GM21367 (cell line): ENCODE measurements around the gene NAT16.
A peak's percentile ranks its signal among the peaks of the same experiment; 100 is the strongest.
"Not testable (repeated sequence)": the region's sequence is repeated elsewhere in the genome, so short reads cannot be mapped to it uniquely, and the experiment has no call there.

Source experiments
- ATAC-seq: cut with Tn5 transposase; IDR thresholded peaks from one replicate; pipeline ENCODE4 v1.9.1; 2021; ENCODE audit not compliant: unreplicated experiment

NAT16 gene

GRCh38 chr7:101180130-101180755, at the start of gene NAT16:
Gene NAT16 (minus strand): TSS chr7:101180293. CDS start chr7:101174807, 5,486 bp downstream.
- ATAC-seq: no peak

- ATAC-seq: no peak
Measured at GRCh38 chr7:101226721-101227120, 46.6 kb upstream of the NAT16 start.

GRCh38 chr7:101225650-101226049, 45.6 kb upstream of the NAT16 start:
- no peak for ATAC-seq

GRCh38 chr7:101223528-101223927, 43.4 kb upstream of the NAT16 start:
- no peak for ATAC-seq

- no peak for ATAC-seq
Measured at GRCh38 chr7:101222275-101222830, 42.3 kb upstream of the NAT16 start.

- ATAC-seq: no peak
Measured at GRCh38 chr7:101220295-101220694, 40.2 kb upstream of the NAT16 start.

GRCh38 chr7:101218236-101219125, 38.4 kb upstream of the NAT16 start:
- ATAC-seq: no peak

GRCh38 chr7:101217388-101218235, 37.5 kb upstream of the NAT16 start, which contains the start of the genes PLOD3 and ZNHIT1:
Gene PLOD3 (minus strand): TSS chr7:101217581. CDS start chr7:101217274, 307 bp downstream.
Gene ZNHIT1 (plus strand): TSS chr7:101218165. CDS start chr7:101218196, 31 bp downstream.
- peak; percentile 59 for ATAC-seq

GRCh38 chr7:101216860-101217387, 36.8 kb upstream of the NAT16 start:
- peak; percentile 17 for ATAC-seq

- no peak for ATAC-seq
Measured at GRCh38 chr7:101216001-101216859, 36.1 kb upstream of the NAT16 start.

- no peak for ATAC-seq
Measured at GRCh38 chr7:101212014-101212413, 31.9 kb upstream of the NAT16 start.

- no peak for ATAC-seq
Measured at GRCh38 chr7:101211501-101211900, 31.4 kb upstream of the NAT16 start.

- no peak for ATAC-seq
Measured at GRCh38 chr7:101210143-101210542, 30.1 kb upstream of the NAT16 start.

GRCh38 chr7:101208794-101209193, 28.7 kb upstream of the NAT16 start:
- no peak for ATAC-seq

GRCh38 chr7:101207459-101207858, 27.4 kb upstream of the NAT16 start:
- no peak for ATAC-seq

GRCh38 chr7:101206665-101207042, 26.6 kb upstream of the NAT16 start:
- no peak for ATAC-seq

- ATAC-seq: no peak
Measured at GRCh38 chr7:101205901-101206664, 26.0 kb upstream of the NAT16 start.

- ATAC-seq: not testable (repeated sequence)
Measured at GRCh38 chr7:101203740-101204738, 23.9 kb upstream of the NAT16 start.
